Measurements from ENCODE around the gene FMC1. TPM values are rescaled to one million over a fixed set of nuclear protein-coding genes. Genes with fewer than 3 reads are reported as not detected.

Gene FMC1
- total RNA-seq, 1 donor from 2014 or later, result 6.7 TPM

- intact Hi-C loops (cut with micrococcal nuclease), result loop anchor here (1.0 kb wide), 1 partner anchor 10 kb away; no protein-coding TSS in a partner anchor
These were observed 29.3 kb downstream of the FMC1 start for GRCh38 chr7:139370301-139370942.

DNA sequence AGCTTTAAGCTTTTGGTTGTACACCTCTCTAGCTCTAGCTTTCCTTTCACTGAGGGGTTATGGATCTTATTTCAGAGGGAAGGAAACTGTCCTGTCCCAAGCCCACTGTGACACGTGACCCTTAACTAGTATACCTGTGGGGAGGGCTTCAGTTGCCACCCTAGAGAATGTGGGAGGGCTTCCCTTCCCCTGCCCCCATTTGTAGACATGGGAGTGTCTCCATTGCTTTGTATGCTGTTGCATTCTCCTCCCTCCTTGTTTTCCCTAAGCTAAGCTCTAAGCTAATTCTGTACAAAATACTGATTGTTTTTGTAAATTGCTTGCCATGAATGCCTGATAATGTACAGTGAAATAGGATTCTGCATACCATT lies 29.8 kb downstream of the FMC1 start:
- intact Hi-C loops (cut with micrococcal nuclease), result loop anchor here (1.0 kb wide), 1 partner anchor 11 kb away; no protein-coding TSS in a partner anchor

GRCh38 chr7:139374246-139374645 lies 33.1 kb downstream of the FMC1 start:
- intact Hi-C loops (cut with micrococcal nuclease), result no loop called here

GRCh38 chr7:139382439-139382838 lies 41.3 kb downstream of the FMC1 start:
- intact Hi-C loops (cut with micrococcal nuclease), result no loop called here

DNA sequence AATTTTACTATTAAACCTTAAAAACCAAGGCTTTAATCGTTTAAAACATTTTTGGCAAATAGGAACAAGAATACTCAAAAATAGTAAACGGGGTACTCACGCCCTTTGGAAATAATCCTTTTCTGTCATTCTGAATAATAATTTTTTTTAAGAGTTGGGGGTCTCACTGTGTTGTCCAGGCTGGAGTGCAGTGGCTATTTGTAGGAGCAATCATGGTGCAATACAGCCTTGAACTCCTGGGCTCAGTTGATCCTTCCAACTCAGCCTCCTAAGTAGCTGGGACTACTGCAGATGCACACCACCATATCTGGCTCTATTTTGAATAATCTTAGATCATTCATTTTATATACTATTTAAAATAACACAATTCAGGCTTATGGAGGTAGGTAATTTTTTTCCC lies 43.5 kb downstream of the FMC1 start:
- intact Hi-C loops (cut with micrococcal nuclease), result no loop called here

GRCh38 chr7:139387594-139387993 lies 46.5 kb downstream of the FMC1 start:
- intact Hi-C loops (cut with micrococcal nuclease), result no loop called here

DNA sequence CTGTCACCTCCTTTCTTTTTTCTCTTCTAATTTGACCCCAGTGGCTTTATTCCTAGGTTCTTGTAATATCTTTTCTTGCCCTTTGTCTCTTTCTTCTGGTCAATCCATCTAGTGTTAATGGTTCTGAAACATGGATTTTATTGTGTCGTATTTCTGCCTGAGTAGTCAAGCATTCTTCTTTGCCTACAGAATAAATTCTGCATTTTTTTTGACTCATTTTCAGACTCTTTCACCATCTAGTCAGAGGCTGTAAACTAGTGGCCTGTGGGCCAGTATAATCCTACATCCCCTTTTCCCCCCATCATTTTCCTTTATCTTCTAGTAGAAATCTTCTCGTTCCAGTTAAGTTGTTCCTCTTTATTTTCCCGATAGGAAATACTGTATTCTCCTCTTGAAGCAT lies 48.0 kb downstream of the FMC1 start:
- intact Hi-C loops (cut with micrococcal nuclease), result no loop called here

- intact Hi-C loops (cut with micrococcal nuclease), result no loop called here
These were observed 48.6 kb downstream of the FMC1 start for GRCh38 chr7:139389774-139390173.

- intact Hi-C loops (cut with micrococcal nuclease), result no loop called here
These were observed 52.6 kb downstream of the FMC1 start for GRCh38 chr7:139393621-139394211.

GRCh38 chr7:139394540-139394939 lies 53.4 kb downstream of the FMC1 start:
- intact Hi-C loops (cut with micrococcal nuclease), result no loop called here

Other genes with a start within 250 kb of the FMC1 start
- gene ZC3HAV1, start 231.6 kb upstream of the FMC1 start, total RNA-seq, result 135 TPM in 2 replicates
- gene UBN2, start 110.1 kb upstream of the FMC1 start, total RNA-seq, result 13.2 and 14.3 TPM in 2 replicates
- gene LUC7L2, start 18.6 kb downstream of the FMC1 start, total RNA-seq, result 118 and 125 TPM in 2 replicates
- gene KLRG2, start 142.3 kb downstream of the FMC1 start, total RNA-seq, result 0.07 and 0.32 TPM in 2 replicates
- not detected in 2 replicates for gene CLEC2L, start 182.3 kb downstream of the FMC1 start, total RNA-seq

Data from T-helper 2 cell treated with Interferon-gamma antibody and Interleukin-4, amounts not matched to agents 100 ng/mL and 5 ng/mL, for 36 hours (primary cell).